A673 (cell line): ENCODE results near the gene FAM3C.

Experiments
- EZH2 ChIP-seq: fragments of 200-600 bp; sonication (generic); IDR thresholded peaks from 2 replicates; pipeline ENCODE4 v1.6.1; 2017; ENCODE audit warnings: borderline replicate concordance, low read depth, mild to moderate bottlenecking, mixed read lengths, antibody characterized with exemption, low read length; ENCODE audit not compliant: poor library complexity, severe bottlenecking
- TF ChIP-seq, protein P1 (sequence below): fragments of 300-800, 200-600 bp; sonication (generic); conservative IDR thresholded peaks from 2 replicates; pipeline ENCODE4 v1.5.1; 2017; ENCODE audit warnings: low read depth, mild to moderate bottlenecking, antibody characterized with exemption, low read length, moderate library complexity, mixed read lengths

DNA sequence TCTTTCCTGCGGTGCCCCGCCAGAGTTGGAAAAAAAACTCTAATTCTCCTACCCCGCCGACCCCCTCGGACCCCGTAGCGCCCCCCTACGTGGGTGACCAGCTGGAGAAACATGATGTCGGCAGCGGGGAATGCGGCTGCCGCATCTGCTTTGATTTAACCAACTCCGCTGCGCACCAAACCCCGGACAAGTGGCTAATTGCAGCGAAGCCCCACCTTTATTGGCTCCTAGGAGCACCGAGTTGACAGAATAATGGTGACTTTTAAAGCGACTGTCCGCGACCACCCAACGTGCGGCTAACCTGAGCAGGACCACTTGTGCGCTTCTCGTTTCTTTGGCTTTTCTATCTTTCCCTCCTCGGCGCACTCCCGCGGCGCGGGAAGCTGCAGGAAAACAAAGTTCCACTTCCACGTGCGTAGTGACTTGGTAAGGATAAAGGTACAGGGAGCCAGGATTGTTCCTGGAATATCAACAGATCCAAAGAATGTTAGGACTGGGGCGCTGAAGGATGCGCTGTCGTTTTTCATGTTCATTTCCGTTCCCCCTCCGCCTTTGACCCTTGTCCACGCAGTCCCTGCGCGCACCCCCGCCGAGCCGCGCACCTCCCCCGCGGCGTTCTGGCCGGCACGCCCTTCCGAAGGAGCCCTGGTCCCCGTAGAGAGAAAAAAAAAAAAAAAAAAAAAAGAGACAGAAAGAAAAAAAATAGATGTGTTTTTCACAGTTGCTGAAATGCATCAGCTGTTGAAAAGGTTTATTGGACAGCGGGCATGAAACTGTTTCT is 65.9 kb downstream of the FAM3C start:
- TF ChIP-seq, protein P1, sequence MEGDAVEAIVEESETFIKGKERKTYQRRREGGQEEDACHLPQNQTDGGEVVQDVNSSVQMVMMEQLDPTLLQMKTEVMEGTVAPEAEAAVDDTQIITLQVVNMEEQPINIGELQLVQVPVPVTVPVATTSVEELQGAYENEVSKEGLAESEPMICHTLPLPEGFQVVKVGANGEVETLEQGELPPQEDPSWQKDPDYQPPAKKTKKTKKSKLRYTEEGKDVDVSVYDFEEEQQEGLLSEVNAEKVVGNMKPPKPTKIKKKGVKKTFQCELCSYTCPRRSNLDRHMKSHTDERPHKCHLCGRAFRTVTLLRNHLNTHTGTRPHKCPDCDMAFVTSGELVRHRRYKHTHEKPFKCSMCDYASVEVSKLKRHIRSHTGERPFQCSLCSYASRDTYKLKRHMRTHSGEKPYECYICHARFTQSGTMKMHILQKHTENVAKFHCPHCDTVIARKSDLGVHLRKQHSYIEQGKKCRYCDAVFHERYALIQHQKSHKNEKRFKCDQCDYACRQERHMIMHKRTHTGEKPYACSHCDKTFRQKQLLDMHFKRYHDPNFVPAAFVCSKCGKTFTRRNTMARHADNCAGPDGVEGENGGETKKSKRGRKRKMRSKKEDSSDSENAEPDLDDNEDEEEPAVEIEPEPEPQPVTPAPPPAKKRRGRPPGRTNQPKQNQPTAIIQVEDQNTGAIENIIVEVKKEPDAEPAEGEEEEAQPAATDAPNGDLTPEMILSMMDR = no peak
- peak; percentile 94 for TF ChIP-seq EZH2
